HFFc6 (cell line): Measurements from ENCODE around the gene USH2A. TPM values are rescaled to one million over a fixed set of nuclear protein-coding genes. Genes with fewer than 3 reads are reported as not detected.

Experiments
- DNase-seq: peaks from one replicate; pipeline ENCODE4 v3.0.0-alpha.2; 2018
- H3K27ac Mint-ChIP-seq: 2 replicates; pipeline ENCODE4 v1.8.0; 2020; ENCODE audit warnings: mild to moderate bottlenecking, mixed read lengths
- H3K27me3 Mint-ChIP-seq: 2 replicates; pipeline ENCODE4 v1.8.0; 2021; ENCODE audit warnings: mild to moderate bottlenecking, moderate library complexity, mixed read lengths; ENCODE audit not compliant: insufficient read depth
- H3K36me3 Mint-ChIP-seq: 2 replicates; pipeline ENCODE4 v1.8.0; 2021; ENCODE audit warnings: low read depth, mixed read lengths
- H3K4me1 Mint-ChIP-seq: 2 replicates; pipeline ENCODE4 v1.8.0; 2020; ENCODE audit warnings: low read depth, mixed read lengths
- H3K4me3 Mint-ChIP-seq: 2 replicates; pipeline ENCODE4 v1.8.0; 2020; ENCODE audit warnings: mild to moderate bottlenecking, moderate library complexity, mixed read lengths
- H3K9me3 Mint-ChIP-seq: 2 replicates; pipeline ENCODE4 v1.8.0; 2020; ENCODE audit warnings: mild to moderate bottlenecking, mixed read lengths
- total RNA-seq, 6 experiments: library from RNA; stranded (reverse); fragmentation: NEBNext Ultra II Directional; extraction: Animal tissue kit (Norgen Biotek cat#: 25700); gene quantifications; 2 replicates in 1 of 6; 3 replicates in 5 of 6; pipeline ENCODE4 v1.2.3, GENCODE V29; 2021
- TF ChIP-seq, protein P1 (sequence below): fragments of 200-600 bp; sonication (generic); IDR thresholded peaks from 2 replicates; pipeline ENCODE4 v1.5.0; 2021; ENCODE audit warnings: antibody characterized with exemption, mild to moderate bottlenecking

USH2A gene
- total RNA-seq, 6 experiments from 2014 or later: 0.02 to 0.07 (median 0.04) TPM

DNA sequence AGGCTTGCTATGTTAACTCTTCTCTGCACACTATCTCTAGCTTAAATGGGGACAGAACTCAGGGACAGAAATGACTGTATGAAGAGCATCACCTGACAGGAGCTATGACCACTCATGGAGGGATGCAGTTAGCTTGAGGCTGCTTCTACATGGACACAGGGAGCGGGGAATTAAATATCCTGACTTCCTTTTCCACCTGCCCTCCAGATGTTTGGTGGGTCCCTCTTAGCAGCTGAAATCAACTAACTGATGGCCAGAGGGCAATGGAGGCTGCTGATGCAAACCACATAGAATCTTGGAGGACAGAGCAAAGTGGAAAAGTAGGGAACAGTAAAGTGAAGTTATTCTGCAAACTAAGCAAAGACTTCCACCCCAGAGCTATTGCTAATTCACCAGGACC lies 214.1 kb downstream of the USH2A start:
- DNase-seq: no peak
- Mint-ChIP-seq H3K27ac (no peak overlapping the region), H3K9me3 (no peaks in the 10 kb centered on the region), H3K27me3 (no peaks in the 10 kb centered on the region), H3K36me3 (no peaks in the 10 kb centered on the region), H3K4me3 (no peak overlapping the region), H3K4me1 (peaks cover 31% of the 10 kb centered on the region)
- TF ChIP-seq, protein P1, sequence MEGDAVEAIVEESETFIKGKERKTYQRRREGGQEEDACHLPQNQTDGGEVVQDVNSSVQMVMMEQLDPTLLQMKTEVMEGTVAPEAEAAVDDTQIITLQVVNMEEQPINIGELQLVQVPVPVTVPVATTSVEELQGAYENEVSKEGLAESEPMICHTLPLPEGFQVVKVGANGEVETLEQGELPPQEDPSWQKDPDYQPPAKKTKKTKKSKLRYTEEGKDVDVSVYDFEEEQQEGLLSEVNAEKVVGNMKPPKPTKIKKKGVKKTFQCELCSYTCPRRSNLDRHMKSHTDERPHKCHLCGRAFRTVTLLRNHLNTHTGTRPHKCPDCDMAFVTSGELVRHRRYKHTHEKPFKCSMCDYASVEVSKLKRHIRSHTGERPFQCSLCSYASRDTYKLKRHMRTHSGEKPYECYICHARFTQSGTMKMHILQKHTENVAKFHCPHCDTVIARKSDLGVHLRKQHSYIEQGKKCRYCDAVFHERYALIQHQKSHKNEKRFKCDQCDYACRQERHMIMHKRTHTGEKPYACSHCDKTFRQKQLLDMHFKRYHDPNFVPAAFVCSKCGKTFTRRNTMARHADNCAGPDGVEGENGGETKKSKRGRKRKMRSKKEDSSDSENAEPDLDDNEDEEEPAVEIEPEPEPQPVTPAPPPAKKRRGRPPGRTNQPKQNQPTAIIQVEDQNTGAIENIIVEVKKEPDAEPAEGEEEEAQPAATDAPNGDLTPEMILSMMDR: no peak

DNA sequence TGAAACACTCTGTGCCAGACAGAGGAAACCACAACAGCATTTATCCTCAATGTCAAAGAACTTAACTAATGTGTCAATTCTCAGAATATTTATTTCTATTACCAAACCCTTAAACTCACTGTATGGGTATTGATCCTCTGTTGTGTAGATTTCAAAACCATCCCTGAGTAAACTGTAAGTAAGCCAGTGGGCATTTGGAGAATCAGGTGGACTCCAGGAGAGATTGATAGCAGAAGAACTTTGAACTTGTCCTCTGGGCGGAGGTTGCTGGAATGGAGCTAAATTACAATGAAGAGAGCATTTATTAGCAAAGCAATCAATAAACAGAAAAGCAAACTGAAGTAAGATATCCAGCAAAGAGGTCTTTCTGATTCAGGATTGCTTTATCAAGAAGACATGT lies 216.1 kb downstream of the USH2A start:
- H3K27ac Mint-ChIP-seq: no peak overlapping the region
- no peaks in the 10 kb centered on the region for H3K36me3 Mint-ChIP-seq
- no peak overlapping the region for H3K4me3 Mint-ChIP-seq
- TF ChIP-seq, protein P1: no peak
- no peaks in the 10 kb centered on the region for H3K9me3 Mint-ChIP-seq
- H3K4me1 Mint-ChIP-seq: peaks cover 19% of the 10 kb centered on the region
- H3K27me3 Mint-ChIP-seq: no peaks in the 10 kb centered on the region
- DNase-seq: no peak

DNA sequence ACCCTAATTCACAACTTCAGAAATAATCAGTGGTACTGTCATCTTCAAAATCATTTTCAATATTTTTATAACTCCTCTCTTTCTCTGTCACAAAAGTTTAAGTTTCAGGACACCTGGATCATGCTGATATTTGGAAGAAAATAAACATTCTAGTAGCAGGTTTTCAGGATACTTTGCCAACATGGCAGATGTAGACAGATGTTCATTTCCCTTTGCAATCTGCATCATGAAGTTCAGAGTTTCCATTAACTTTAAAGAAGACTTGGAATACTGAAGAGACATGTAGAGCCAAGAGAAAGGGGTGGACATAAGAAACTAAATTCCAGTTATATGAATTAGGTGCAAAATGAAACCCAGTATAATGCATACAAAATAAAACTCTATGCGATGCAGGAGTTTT lies 218.1 kb downstream of the USH2A start:
- Mint-ChIP-seq H3K4me3 (peak overlapping the region; percentile 54; the same call in 1 of the 2 replicates), H3K27me3 (peaks cover 3% of the 10 kb centered on the region), H3K4me1 (peaks cover 7% of the 10 kb centered on the region), H3K9me3 (no peaks in the 10 kb centered on the region), H3K27ac (no peak overlapping the region), H3K36me3 (no peaks in the 10 kb centered on the region)
- TF ChIP-seq, protein P1: no peak
- no peak for DNase-seq

DNA sequence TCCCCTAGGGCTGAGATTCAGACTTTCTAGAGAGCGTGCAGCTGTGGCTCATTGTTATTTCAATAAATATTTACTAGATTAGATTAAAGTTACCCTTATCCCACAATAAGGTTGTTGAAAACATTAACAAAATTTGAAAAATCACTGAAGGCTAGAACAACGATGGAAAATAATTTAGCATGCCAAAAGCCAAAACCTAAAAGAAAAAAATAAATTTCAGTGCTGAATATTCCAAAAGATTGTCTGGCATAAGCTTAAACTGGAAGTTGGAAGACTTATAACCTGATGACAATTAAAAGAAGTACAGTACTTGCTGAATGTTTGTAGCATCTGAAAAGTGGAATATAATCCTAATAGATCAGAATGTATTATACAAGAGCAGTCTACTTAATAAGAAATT lies 221.3 kb downstream of the USH2A start:
- Mint-ChIP-seq H3K27ac (no peak overlapping the region), H3K36me3 (no peaks in the 10 kb centered on the region), H3K4me3 (no peak overlapping the region), H3K4me1 (no peaks in the 10 kb centered on the region), H3K9me3 (no peaks in the 10 kb centered on the region), H3K27me3 (peaks cover 3% of the 10 kb centered on the region)
- TF ChIP-seq, protein P1: no peak
- DNase-seq: no peak

DNA sequence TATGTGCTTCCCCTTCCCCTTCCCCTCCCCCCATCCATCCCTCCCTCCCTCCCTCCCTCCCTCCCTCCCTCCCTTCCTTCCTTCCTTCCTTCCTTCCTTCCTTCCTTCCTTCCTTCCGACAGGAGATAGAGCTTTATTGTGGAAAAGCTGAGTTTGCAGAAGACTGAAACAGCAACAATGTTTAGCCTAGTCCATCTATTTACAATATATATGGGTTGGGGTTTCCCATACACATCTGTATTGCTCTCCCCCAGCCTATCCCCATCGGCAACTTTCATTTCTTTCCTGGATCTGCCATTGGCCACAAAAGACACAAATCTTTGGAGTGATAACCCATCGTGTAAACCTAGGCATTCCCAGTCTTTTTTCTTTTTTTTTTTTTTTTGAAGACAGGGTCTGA lies 222.3 kb downstream of the USH2A start:
- TF ChIP-seq, protein P1: no peak
- Mint-ChIP-seq H3K9me3 (no peaks in the 10 kb centered on the region), H3K27ac (no peak overlapping the region), H3K27me3 (peaks cover 3% of the 10 kb centered on the region), H3K36me3 (no peaks in the 10 kb centered on the region), H3K4me1 (no peaks in the 10 kb centered on the region), H3K4me3 (no peak overlapping the region)
- no peak for DNase-seq

DNA sequence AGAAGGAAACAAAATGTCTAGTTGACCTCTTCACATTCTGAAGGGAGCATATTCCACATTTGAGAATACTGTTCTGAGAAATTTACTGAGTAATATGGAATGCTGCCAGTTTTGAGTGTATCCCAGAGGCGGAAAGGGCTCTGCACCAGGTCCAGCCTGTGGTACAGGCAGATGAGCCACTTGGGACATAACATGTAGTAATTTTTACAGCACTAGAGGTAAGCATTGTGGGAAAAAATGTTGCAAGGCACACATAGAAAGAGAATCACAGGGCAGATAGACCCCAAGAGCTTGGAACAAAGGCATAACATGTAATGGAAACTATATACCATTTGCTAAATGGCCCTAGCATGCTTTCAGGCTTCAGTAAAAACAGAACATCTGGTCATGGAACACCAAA lies 228.5 kb downstream of the USH2A start:
- Mint-ChIP-seq H3K4me3 (no peak overlapping the region), H3K27me3 (peaks cover 1% of the 10 kb centered on the region; the same call in 1 of the 2 replicates), H3K27ac (no peak overlapping the region), H3K9me3 (no peaks in the 10 kb centered on the region), H3K4me1 (peaks cover 5% of the 10 kb centered on the region), H3K36me3 (no peaks in the 10 kb centered on the region)
- DNase-seq: no peak
- TF ChIP-seq, protein P1: no peak
